CD14-positive monocyte (primary cell): ENCODE results near the gene BTG2. TPM values are rescaled to one million over a fixed set of nuclear protein-coding genes. Genes with fewer than 3 reads are reported as not detected.

ENCODE experiments used
- DNase-seq, 3 donors: peaks; one replicate each; pipeline ENCODE4 v3.0.0-alpha.2; 2011 to 2022
- H2AFZ ChIP-seq: 2 replicates; pipeline ENCODE4 v1.6.0; 2012; ENCODE audit warnings: mild to moderate bottlenecking, low read depth, low read length, inconsistent platforms; ENCODE audit not compliant: insufficient read depth, poor library complexity, severe bottlenecking
- H3K27ac ChIP-seq, 2 donors: 1 replicate in 1 of 2; 2 replicates in 1 of 2; pipeline ENCODE4 v1.5.1; 2012 to 2013; ENCODE audit warnings: low read length in 2 of 2, control low read depth in 1 of 2, inconsistent platforms in 1 of 2, low read depth in 1 of 2, mild to moderate bottlenecking in 1 of 2
- H3K27me3 ChIP-seq, 2 donors: one replicate each; pipeline versions ENCODE4 v1.6.0 to v1.6.1; 2011 to 2013; ENCODE audit warnings: low read length in 2 of 2; ENCODE audit not compliant: control insufficient read depth in 2 of 2, insufficient read depth in 2 of 2
- H3K36me3 ChIP-seq, 2 donors: replicated peaks in 1 of 2; 1 replicate in 1 of 2; 2 replicates in 1 of 2; pipeline versions ENCODE4 v1.5.1 to v1.6.1; 2012 to 2013; ENCODE audit warnings: low read length in 2 of 2, control low read depth in 1 of 2, inconsistent platforms in 1 of 2, mild to moderate bottlenecking in 1 of 2; ENCODE audit not compliant: insufficient read depth in 2 of 2, control insufficient read depth in 1 of 2
- H3K4me1 ChIP-seq, 2 donors: 1 replicate in 1 of 2; 2 replicates in 1 of 2; pipeline versions ENCODE4 v1.5.1 to v1.6.1; 2012 to 2013; ENCODE audit warnings: low read length in 2 of 2, control low read depth in 1 of 2, inconsistent platforms in 1 of 2, mild to moderate bottlenecking in 1 of 2, moderate library complexity in 1 of 2; ENCODE audit not compliant: insufficient read depth in 2 of 2, control insufficient read depth in 1 of 2
- H3K4me2 ChIP-seq: replicated peaks from 2 replicates; pipeline ENCODE3; 2012; ENCODE audit warnings: low read length, moderate library complexity, mild to moderate bottlenecking; ENCODE audit not compliant: poor library complexity, severe bottlenecking; ENCODE audit errors: extremely low read depth
- H3K4me3 ChIP-seq, 3 experiments: fragments of 200-600 bp in 1 of 3; sonication (generic) in 1 of 3; replicated peaks in 1 of 3; 1 replicate in 2 of 3; 2 replicates in 1 of 3; pipeline ENCODE4 v1.5.1; 2011 to 2013; ENCODE audit warnings: low read length in 3 of 3, mild to moderate bottlenecking in 3 of 3, control low read depth in 2 of 3, low read depth in 2 of 3, inconsistent platforms in 1 of 3, moderate library complexity in 1 of 3
- H3K79me2 ChIP-seq: 2 replicates; pipeline ENCODE4 v1.6.0; 2012; ENCODE audit warnings: mild to moderate bottlenecking, control low read depth, inconsistent platforms, low read length, moderate library complexity; ENCODE audit not compliant: insufficient read depth
- H3K9ac ChIP-seq: 2 replicates; pipeline ENCODE4 v1.6.0; 2017; ENCODE audit warnings: low read length, mild to moderate bottlenecking; ENCODE audit not compliant: insufficient read depth, poor library complexity, severe bottlenecking
- H3K9me3 ChIP-seq, 2 donors: replicated peaks in 1 of 2; 1 replicate in 1 of 2; 2 replicates in 1 of 2; pipeline versions ENCODE4 v1.5.1 to v1.6.1; 2012 to 2013; ENCODE audit warnings: low read length in 2 of 2, control low read depth in 1 of 2; ENCODE audit not compliant: control insufficient read depth in 1 of 2, insufficient read depth in 1 of 2
- H4K20me1 ChIP-seq: 2 replicates; pipeline ENCODE4 v1.6.0; 2012; ENCODE audit warnings: mild to moderate bottlenecking, low read length, control low read depth, moderate library complexity; ENCODE audit not compliant: insufficient read depth
- H3K27ac Mint-ChIP-seq, 7 donors: one replicate each; pipeline ENCODE4 v1.8.0; 2020; ENCODE audit warnings: mild to moderate bottlenecking in 7 of 7, mixed read lengths in 7 of 7, moderate library complexity in 6 of 7, inconsistent platforms in 2 of 7
- H3K27me3 Mint-ChIP-seq, 3 donors: one replicate each; pipeline ENCODE4 v1.8.0; 2021 to 2022; ENCODE audit warnings: low read depth in 3 of 3, mild to moderate bottlenecking in 3 of 3, mixed read lengths in 3 of 3, moderate library complexity in 3 of 3, inconsistent platforms in 1 of 3
- H3K36me3 Mint-ChIP-seq, 2 donors: one replicate each; pipeline ENCODE4 v1.8.0; 2020; ENCODE audit warnings: mixed read lengths in 2 of 2, inconsistent platforms in 1 of 2, mild to moderate bottlenecking in 1 of 2
- H3K4me1 Mint-ChIP-seq: one replicate; pipeline ENCODE4 v1.8.0; 2020; ENCODE audit warnings: mild to moderate bottlenecking, mixed read lengths
- H3K4me3 Mint-ChIP-seq, 2 donors: one replicate each; pipeline ENCODE4 v1.8.0; 2020; ENCODE audit warnings: mild to moderate bottlenecking in 2 of 2, mixed read lengths in 2 of 2, moderate library complexity in 1 of 2
- H3K9me3 Mint-ChIP-seq, 7 donors: one replicate each; pipeline ENCODE4 v1.8.0; 2020 to 2022; ENCODE audit warnings: mixed read lengths in 7 of 7, mild to moderate bottlenecking in 6 of 7, moderate library complexity in 6 of 7, inconsistent platforms in 2 of 7
- CTCF ChIP-seq: fragments of 200-600 bp; IDR thresholded peaks from one replicate; pipeline ENCODE4 v1.8.0; 2022; ENCODE audit warnings: antibody characterized with exemption, mild to moderate bottlenecking
- WGBS: methylation state at CpG from one replicate; pipeline ENCODE4 v1.1.5; 2013; ENCODE audit warnings: missing lambda C conversion rate; ENCODE audit not compliant: insufficient coverage; 5-methylcytosine and 5-hydroxymethylcytosine counted together
- intact Hi-C, 2 donors: fragments of 100-400 bp; cut with micrococcal nuclease; formaldehyde crosslinking; loops; one replicate each; pipeline versions ENCODE4 v1.15.0 to v1.15.1; 2023
- polyA plus RNA-seq, 3 donors: library from polyadenylated mRNA; depleted of rRNA in 1 of 3; unstranded in 2 of 3; stranded (reverse) in 1 of 3; fragments of 300-500 nt in 2 of 3; fragments of >200 nt in 1 of 3; fragmentation: Illumina TruSeq in 2 of 3; gene quantifications; 1 replicate in 2 of 3; 2 replicates in 1 of 3; pipeline ENCODE4 v1.2.3, GENCODE V29; 2012 to 2021

The BTG2 gene
- polyA plus RNA-seq, 3 donors = 293 to 539 (median 483) TPM

GRCh38 chr1:203300441-203301330, 4.6 kb upstream of the BTG2 start:
- Histone ChIP-seq H3K4me1 (peaks cover 26 to 30% of the 10 kb centered on the region in 2 donors), H3K27ac (no peak overlapping the region), H3K9me3 (no peaks in the 10 kb centered on the region), H3K4me3 (no peak overlapping the region), H3K9ac (no peak overlapping the region), H3K36me3 (no peaks in the 10 kb centered on the region), H3K4me2 (no peak overlapping the region), H3K79me2 (peaks cover 4% of the 10 kb centered on the region), H2AFZ (peak overlapping the region; percentile 15), H4K20me1 (peaks cover 4% of the 10 kb centered on the region), H3K27me3 (no peaks in the 10 kb centered on the region)
- H3K27ac Mint-ChIP-seq = peak overlapping the region in 2 of 7 donors; percentile 6 to 73
- no peak for DNase-seq
- WGBS = 60% methylated on average over 8 of the region's 11 CpGs
- no peak overlapping the region for H3K4me3 Mint-ChIP-seq
- H3K4me1 Mint-ChIP-seq = peaks cover 50% of the 10 kb centered on the region
- no peak for TF ChIP-seq CTCF
- no peaks in the 10 kb centered on the region for H3K36me3 Mint-ChIP-seq
- intact Hi-C loops = no loop called here
- no peaks in the 10 kb centered on the region for H3K9me3 Mint-ChIP-seq
- peaks cover 0 to 7% (median 0%) of the 10 kb centered on the region in 3 donors for H3K27me3 Mint-ChIP-seq

- Histone ChIP-seq H3K79me2 (peaks cover 11% of the 10 kb centered on the region), H3K4me3 (no peak overlapping the region), H3K4me1 (peaks cover 26 to 32% of the 10 kb centered on the region in 2 donors), H3K27ac (no peak overlapping the region), H3K36me3 (peaks cover 0 to under 1% of the 10 kb centered on the region in 2 donors), H2AFZ (no peak overlapping the region), H3K9me3 (no peaks in the 10 kb centered on the region), H3K9ac (no peak overlapping the region), H3K4me2 (no peak overlapping the region), H3K27me3 (no peaks in the 10 kb centered on the region), H4K20me1 (peaks cover 10% of the 10 kb centered on the region)
- Mint-ChIP-seq H3K4me1 (peaks cover 44% of the 10 kb centered on the region), H3K4me3 (no peak overlapping the region), H3K27me3 (peaks cover 0 to 7% (median 0%) of the 10 kb centered on the region in 3 donors), H3K9me3 (peaks cover 0 to 3% (median 0%) of the 10 kb centered on the region in 7 donors), H3K36me3 (peaks cover 2 to 5% of the 10 kb centered on the region in 2 donors), H3K27ac (peak overlapping the region in 3 of 7 donors; percentile 6 to 43 (median 19))
- intact Hi-C loops = no loop called here
- DNase-seq = no peak
- no peak for TF ChIP-seq CTCF
Observed at GRCh38 chr1:203301331-203301668, 4.0 kb upstream of the BTG2 start.
